Natural killer cell (primary cell): ENCODE measurements around the gene RLN3. TPM values are rescaled to one million over a fixed set of nuclear protein-coding genes. Genes with fewer than 3 reads are reported as not detected.

ENCODE experiments used
- ATAC-seq, 3 donors: fragments of 150-1000 bp in 2 of 3; fragments of 200-7000 bp in 1 of 3; cut with Tn5 transposase; 1 replicate in 1 of 3; 2 replicates in 2 of 3; pipeline ENCODE4 v1.10.0; 2021; ENCODE audit warnings: mild to moderate bottlenecking in 2 of 3, moderate library complexity in 2 of 3
- DNase-seq, 2 donors: peaks; one replicate each; pipeline versions ENCODE4 v3.0.0 to v3.0.0-alpha.2; 2013 to 2021; ENCODE audit warnings: mixed read lengths in 1 of 2
- H3K27ac ChIP-seq: one replicate; pipeline ENCODE4 v1.5.1; 2013; ENCODE audit warnings: mild to moderate bottlenecking, low read length
- H3K27me3 ChIP-seq: one replicate; pipeline ENCODE4 v1.6.1; 2013; ENCODE audit warnings: low read length; ENCODE audit not compliant: control insufficient read depth, insufficient read depth
- H3K36me3 ChIP-seq: one replicate; pipeline ENCODE4 v1.6.1; 2013; ENCODE audit warnings: low read length; ENCODE audit not compliant: control insufficient read depth, insufficient read depth
- H3K4me1 ChIP-seq: one replicate; pipeline ENCODE4 v1.6.1; 2013; ENCODE audit warnings: low read length; ENCODE audit not compliant: control insufficient read depth, insufficient read depth
- H3K4me3 ChIP-seq: one replicate; pipeline ENCODE4 v1.5.1; 2013; ENCODE audit warnings: low read length
- H3K9me3 ChIP-seq: one replicate; pipeline ENCODE4 v1.6.1; 2013; ENCODE audit warnings: low read length; ENCODE audit not compliant: control insufficient read depth, insufficient read depth
- H3K27ac Mint-ChIP-seq, 2 donors: one replicate each; pipeline ENCODE4 v1.8.0; 2022; ENCODE audit warnings: mild to moderate bottlenecking in 2 of 2, mixed read lengths in 2 of 2, moderate library complexity in 1 of 2
- H3K27me3 Mint-ChIP-seq, 2 donors: one replicate each; pipeline ENCODE4 v1.8.0; 2022; ENCODE audit warnings: low read depth in 2 of 2, mixed read lengths in 2 of 2
- H3K36me3 Mint-ChIP-seq: one replicate; pipeline ENCODE4 v1.8.0; 2022; ENCODE audit warnings: mixed read lengths
- H3K4me1 Mint-ChIP-seq, 2 donors: one replicate each; pipeline ENCODE4 v1.8.0; 2022; ENCODE audit warnings: mixed read lengths in 2 of 2
- H3K4me3 Mint-ChIP-seq: one replicate; pipeline ENCODE4 v1.8.0; 2022; ENCODE audit warnings: mild to moderate bottlenecking, moderate library complexity, mixed read lengths
- H3K9me3 Mint-ChIP-seq, 2 donors: one replicate each; pipeline ENCODE4 v1.8.0; 2022; ENCODE audit warnings: mixed read lengths in 2 of 2
- WGBS: methylation state at CpG from one replicate; pipeline ENCODE4 v1.1.7; 2013; ENCODE audit warnings: missing lambda C conversion rate; ENCODE audit not compliant: insufficient coverage; 5-methylcytosine and 5-hydroxymethylcytosine counted together
- intact Hi-C: fragments of 100-400 bp; cut with micrococcal nuclease; formaldehyde crosslinking; loops from one replicate; pipeline ENCODE4 v1.14.2; 2022
- total RNA-seq, 4 donors: library from RNA; stranded (reverse); fragments of 120-200 nt in 1 of 4; gene quantifications; one replicate each; pipeline versions ENCODE4 v1.2.3 to v1.2.4, GENCODE V29; 2013 to 2022
- TF ChIP-seq, protein P1 (sequence below): fragments of 200-600 bp; IDR thresholded peaks from one replicate; pipeline ENCODE4 v1.8.0; 2022; ENCODE audit warnings: antibody characterized with exemption

Gene RLN3
- total RNA-seq, 3 donors from 2014 or later (not counting 1 experiment from before 2014, with no cell fraction given): not detected

DNA sequence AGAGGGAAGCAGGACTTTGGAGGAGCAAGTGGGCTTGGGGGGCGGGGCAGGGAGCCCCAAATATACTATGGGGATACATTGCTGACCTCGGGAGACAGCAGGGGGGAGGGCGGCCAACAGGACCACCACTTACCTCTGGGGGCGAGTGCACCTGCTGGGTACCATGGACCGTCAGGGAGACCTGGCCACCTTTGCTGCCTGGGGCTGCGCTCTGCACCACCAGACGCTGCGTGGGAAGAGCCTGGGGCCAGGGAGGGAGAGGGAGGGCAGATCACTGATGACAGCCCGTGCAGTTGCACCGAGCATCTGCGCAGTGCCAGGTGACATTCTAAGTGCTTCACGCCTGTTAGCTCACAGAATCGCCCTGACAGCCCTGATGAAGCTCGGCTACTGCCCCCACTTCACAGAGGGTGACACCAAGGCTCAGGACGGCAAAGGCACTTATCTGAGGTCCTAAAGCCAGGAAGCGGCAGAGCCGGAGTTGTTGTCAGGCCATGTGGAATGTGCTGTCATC, 45.9 kb upstream of the RLN3 start:
- 93% methylated on average over 17 of the region's 17 CpGs for WGBS
- H3K27me3 ChIP-seq: no peaks in the 10 kb centered on the region
- H3K4me3 Mint-ChIP-seq: no peak overlapping the region
- TF ChIP-seq, protein P1, sequence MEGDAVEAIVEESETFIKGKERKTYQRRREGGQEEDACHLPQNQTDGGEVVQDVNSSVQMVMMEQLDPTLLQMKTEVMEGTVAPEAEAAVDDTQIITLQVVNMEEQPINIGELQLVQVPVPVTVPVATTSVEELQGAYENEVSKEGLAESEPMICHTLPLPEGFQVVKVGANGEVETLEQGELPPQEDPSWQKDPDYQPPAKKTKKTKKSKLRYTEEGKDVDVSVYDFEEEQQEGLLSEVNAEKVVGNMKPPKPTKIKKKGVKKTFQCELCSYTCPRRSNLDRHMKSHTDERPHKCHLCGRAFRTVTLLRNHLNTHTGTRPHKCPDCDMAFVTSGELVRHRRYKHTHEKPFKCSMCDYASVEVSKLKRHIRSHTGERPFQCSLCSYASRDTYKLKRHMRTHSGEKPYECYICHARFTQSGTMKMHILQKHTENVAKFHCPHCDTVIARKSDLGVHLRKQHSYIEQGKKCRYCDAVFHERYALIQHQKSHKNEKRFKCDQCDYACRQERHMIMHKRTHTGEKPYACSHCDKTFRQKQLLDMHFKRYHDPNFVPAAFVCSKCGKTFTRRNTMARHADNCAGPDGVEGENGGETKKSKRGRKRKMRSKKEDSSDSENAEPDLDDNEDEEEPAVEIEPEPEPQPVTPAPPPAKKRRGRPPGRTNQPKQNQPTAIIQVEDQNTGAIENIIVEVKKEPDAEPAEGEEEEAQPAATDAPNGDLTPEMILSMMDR: no peak
- H3K9me3 Mint-ChIP-seq: no peaks in the 10 kb centered on the region
- ATAC-seq: no peak
- H3K4me1 Mint-ChIP-seq: peaks cover 16 to 37% of the 10 kb centered on the region in 2 donors
- H3K4me1 ChIP-seq: peaks cover 67% of the 10 kb centered on the region
- H3K4me3 ChIP-seq: no peak overlapping the region
- no peak for DNase-seq
- H3K27ac ChIP-seq: no peak overlapping the region
- intact Hi-C loops: no loop called here
- peak overlapping the region; percentile 45 to 46 for H3K27ac Mint-ChIP-seq
- H3K36me3 Mint-ChIP-seq: no peaks in the 10 kb centered on the region
- H3K36me3 ChIP-seq: peaks cover 2% of the 10 kb centered on the region
- H3K27me3 Mint-ChIP-seq: no peaks in the 10 kb centered on the region
- H3K9me3 ChIP-seq: no peaks in the 10 kb centered on the region

DNA sequence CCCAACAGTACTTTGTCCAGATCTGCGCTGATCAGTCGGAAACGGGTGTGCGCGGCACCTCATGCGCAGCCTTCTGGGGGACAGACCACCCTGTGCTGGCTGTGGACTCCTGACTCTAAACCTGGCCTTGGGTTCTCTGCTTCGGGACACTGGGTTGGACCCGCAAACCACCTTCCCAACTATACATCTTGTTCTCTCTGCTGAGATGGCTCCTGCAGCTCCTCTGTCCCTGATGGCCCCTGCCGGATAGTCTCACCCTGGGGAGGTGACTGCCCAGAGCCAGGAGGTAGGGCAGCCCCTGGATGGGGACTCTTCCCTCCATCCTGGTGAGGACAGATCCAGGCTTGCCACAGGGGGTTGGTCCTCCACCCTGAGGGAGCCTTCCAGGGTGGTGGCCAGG, 45.2 kb upstream of the RLN3 start:
- Histone ChIP-seq H3K4me1 (peaks cover 75% of the 10 kb centered on the region), H3K4me3 (no peak overlapping the region), H3K9me3 (no peaks in the 10 kb centered on the region), H3K27ac (no peak overlapping the region), H3K27me3 (no peaks in the 10 kb centered on the region), H3K36me3 (peaks cover 2% of the 10 kb centered on the region)
- no peak for ATAC-seq
- peaks cover 20 to 43% of the 10 kb centered on the region in 2 donors for H3K4me1 Mint-ChIP-seq
- intact Hi-C loops: no loop called here
- no peaks in the 10 kb centered on the region for H3K36me3 Mint-ChIP-seq
- DNase-seq: no peak
- 98% methylated on average over 9 of the region's 9 CpGs for WGBS
- no peaks in the 10 kb centered on the region for H3K9me3 Mint-ChIP-seq
- no peak overlapping the region for H3K4me3 Mint-ChIP-seq
- H3K27ac Mint-ChIP-seq: no peak overlapping the region
- TF ChIP-seq, protein P1: no peak
- H3K27me3 Mint-ChIP-seq: no peaks in the 10 kb centered on the region

DNA sequence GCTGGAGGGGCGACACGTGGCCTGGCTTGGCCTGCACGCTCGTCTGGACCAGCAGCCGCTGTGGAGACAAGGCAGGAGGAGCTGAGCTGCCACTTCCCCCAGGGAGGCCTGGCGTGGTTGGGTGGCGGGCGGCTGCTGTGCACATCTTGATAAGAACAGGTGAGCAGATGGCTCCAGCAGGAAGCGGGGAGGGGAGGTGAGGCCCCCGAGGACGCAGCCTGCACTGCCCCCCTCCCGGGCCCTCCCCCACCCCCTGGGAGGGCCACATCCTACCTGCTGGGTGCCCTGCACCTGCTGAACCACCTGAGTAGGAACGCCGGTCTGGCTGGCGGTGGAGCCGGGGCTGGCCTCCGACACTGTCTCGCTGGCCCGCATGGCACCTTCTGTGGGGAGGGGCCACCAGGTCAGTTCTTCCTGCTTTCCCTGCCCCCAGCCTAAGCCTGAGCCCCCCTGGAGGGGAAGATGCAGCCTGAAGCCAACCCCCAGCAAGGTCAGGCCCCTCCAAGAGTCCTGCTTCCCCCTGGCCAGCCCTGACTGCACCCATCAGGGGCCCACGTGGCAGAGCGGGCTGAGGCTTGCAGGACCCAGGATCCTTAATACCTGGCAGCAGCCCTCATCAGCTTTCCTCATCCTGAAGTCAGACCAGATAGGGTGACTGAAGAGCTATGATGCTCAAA, 44.6 kb upstream of the RLN3 start:
- peaks cover 2% of the 10 kb centered on the region for H3K36me3 ChIP-seq
- H3K27ac ChIP-seq: no peak overlapping the region
- Mint-ChIP-seq H3K27me3 (no peaks in the 10 kb centered on the region), H3K4me1 (peaks cover 20 to 38% of the 10 kb centered on the region in 2 donors), H3K9me3 (no peaks in the 10 kb centered on the region), H3K27ac (no peak overlapping the region), H3K4me3 (no peak overlapping the region), H3K36me3 (no peaks in the 10 kb centered on the region)
- no peak overlapping the region for H3K4me3 ChIP-seq
- intact Hi-C loops: no loop called here
- no peaks in the 10 kb centered on the region for H3K27me3 ChIP-seq
- ATAC-seq (no peak), DNase-seq (peak in 1 of 2 donors; percentile 60)
- peaks cover 77% of the 10 kb centered on the region for H3K4me1 ChIP-seq
- TF ChIP-seq, protein P1: no peak
- WGBS: 56% methylated on average over 20 of the region's 21 CpGs
- H3K9me3 ChIP-seq: no peaks in the 10 kb centered on the region

DNA sequence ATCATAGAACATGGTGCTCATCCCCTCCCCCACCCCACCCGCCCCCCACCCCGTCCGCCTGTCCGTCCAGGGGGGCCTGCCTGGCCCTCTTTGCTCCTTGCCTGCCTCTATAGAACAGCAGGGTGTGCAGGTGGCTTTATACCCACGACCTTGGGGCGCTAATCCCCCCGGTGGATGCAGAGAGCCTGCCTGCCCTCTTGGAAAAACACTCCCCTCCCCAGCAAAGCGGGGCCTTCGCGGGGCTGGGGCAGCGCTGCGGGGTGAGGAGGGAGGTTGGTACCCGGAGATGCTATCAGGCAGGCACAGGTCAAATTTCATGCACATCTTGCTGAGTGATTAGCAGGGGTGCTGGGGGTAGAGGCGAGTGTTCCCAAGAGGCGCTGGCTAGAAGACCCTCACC, 43.8 kb upstream of the RLN3 start:
- ATAC-seq: no peak
- TF ChIP-seq, protein P1: no peak
- intact Hi-C loops: no loop called here

More for the DNA sequence above, 43.8 kb upstream of the RLN3 start:
- H3K27me3 ChIP-seq: no peaks in the 10 kb centered on the region
- H3K4me3 ChIP-seq: no peak overlapping the region
- no peak for DNase-seq
- Mint-ChIP-seq H3K4me1 (peaks cover 20 to 43% of the 10 kb centered on the region in 2 donors), H3K27ac (peak overlapping the region; percentile 97 to 98), H3K4me3 (no peak overlapping the region), H3K36me3 (no peaks in the 10 kb centered on the region), H3K9me3 (no peaks in the 10 kb centered on the region), H3K27me3 (no peaks in the 10 kb centered on the region)
- WGBS: 81% methylated on average over 11 of the region's 15 CpGs
- no peak overlapping the region for H3K27ac ChIP-seq
- peaks cover 75% of the 10 kb centered on the region for H3K4me1 ChIP-seq
- peaks cover 2% of the 10 kb centered on the region for H3K36me3 ChIP-seq
- H3K9me3 ChIP-seq: no peaks in the 10 kb centered on the region
